Measurements from ENCODE around the gene IFITM5. TPM values are rescaled to one million over a fixed set of nuclear protein-coding genes. Genes with fewer than 3 reads are reported as not detected.
A peak's percentile ranks its signal among the peaks of the same experiment; 100 is the strongest.

IFITM5 gene
- total and polyA plus RNA-seq, 9 of the 15 experiments (the other 6 are each of a cell fraction or from before 2014, with no cell fraction given), result 0.19 TPM; not detected in 8

- peak; percentile 36; the same call in 1 of the 2 replicates for TF ChIP-seq ZBTB40 (IDR thresholded peaks at IDR 0.05)
- no peak for TF ChIP-seq ZBTB40 (CRISPR knock-in tag; IDR thresholded peaks at IDR 0.05)
- no peak for TF ChIP-seq ZBTB1 (CRISPR knock-in tag; IDR thresholded peaks at IDR 0.05; ENCODE audit: borderline replicate concordance, low read depth)
- TF ChIP-seq, protein P1, sequence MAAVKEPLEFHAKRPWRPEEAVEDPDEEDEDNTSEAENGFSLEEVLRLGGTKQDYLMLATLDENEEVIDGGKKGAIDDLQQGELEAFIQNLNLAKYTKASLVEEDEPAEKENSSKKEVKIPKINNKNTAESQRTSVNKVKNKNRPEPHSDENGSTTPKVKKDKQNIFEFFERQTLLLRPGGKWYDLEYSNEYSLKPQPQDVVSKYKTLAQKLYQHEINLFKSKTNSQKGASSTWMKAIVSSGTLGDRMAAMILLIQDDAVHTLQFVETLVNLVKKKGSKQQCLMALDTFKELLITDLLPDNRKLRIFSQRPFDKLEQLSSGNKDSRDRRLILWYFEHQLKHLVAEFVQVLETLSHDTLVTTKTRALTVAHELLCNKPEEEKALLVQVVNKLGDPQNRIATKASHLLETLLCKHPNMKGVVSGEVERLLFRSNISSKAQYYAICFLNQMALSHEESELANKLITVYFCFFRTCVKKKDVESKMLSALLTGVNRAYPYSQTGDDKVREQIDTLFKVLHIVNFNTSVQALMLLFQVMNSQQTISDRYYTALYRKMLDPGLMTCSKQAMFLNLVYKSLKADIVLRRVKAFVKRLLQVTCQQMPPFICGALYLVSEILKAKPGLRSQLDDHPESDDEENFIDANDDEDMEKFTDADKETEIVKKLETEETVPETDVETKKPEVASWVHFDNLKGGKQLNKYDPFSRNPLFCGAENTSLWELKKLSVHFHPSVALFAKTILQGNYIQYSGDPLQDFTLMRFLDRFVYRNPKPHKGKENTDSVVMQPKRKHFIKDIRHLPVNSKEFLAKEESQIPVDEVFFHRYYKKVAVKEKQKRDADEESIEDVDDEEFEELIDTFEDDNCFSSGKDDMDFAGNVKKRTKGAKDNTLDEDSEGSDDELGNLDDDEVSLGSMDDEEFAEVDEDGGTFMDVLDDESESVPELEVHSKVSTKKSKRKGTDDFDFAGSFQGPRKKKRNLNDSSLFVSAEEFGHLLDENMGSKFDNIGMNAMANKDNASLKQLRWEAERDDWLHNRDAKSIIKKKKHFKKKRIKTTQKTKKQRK (IDR thresholded peaks at IDR 0.05; ENCODE audit: borderline replicate concordance, low read depth, low read length), result no peak
- TF ChIP-seq ESRRA (IDR thresholded peaks at IDR 0.05; ENCODE audit: borderline replicate concordance, low read depth), result no peak
- peak; percentile 51; the same call in 1 of the 2 replicates for TF ChIP-seq NFRKB (IDR thresholded peaks at IDR 0.05; ENCODE audit: low read depth)
- TF ChIP-seq, protein P2, sequence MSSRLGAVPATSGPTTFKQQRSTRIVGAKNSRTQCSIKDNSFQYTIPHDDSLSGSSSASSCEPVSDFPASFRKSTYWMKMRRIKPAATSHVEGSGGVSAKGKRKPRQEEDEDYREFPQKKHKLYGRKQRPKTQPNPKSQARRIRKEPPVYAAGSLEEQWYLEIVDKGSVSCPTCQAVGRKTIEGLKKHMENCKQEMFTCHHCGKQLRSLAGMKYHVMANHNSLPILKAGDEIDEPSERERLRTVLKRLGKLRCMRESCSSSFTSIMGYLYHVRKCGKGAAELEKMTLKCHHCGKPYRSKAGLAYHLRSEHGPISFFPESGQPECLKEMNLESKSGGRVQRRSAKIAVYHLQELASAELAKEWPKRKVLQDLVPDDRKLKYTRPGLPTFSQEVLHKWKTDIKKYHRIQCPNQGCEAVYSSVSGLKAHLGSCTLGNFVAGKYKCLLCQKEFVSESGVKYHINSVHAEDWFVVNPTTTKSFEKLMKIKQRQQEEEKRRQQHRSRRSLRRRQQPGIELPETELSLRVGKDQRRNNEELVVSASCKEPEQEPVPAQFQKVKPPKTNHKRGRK (tag; IDR thresholded peaks at IDR 0.05), result no peak
- no peak for TF ChIP-seq DNMT1 (IDR thresholded peaks at IDR 0.05)
- 0 out of 2 replicates have a peak, but pooled peaks have one; percentile 32 for TF ChIP-seq TRIM28 (IDR thresholded peaks at IDR 0.05)
- peak; percentile 53; the same call in 1 of the 2 replicates for TF ChIP-seq NBN (IDR thresholded peaks at IDR 0.05; ENCODE audit: low read depth)
- no peak for TF ChIP-seq ZNF174 (CRISPR knock-in tag; IDR thresholded peaks at IDR 0.05)
- TF ChIP-seq GTF2E2 (tag; IDR thresholded peaks at IDR 0.05), result no peak
- TF ChIP-seq USF2 (CRISPR knock-in tag; IDR thresholded peaks at IDR 0.05), result no peak
These were observed 14.6 kb upstream of the IFITM5 start, which contains the start of gene IFITM1 (continued) for GRCh38 chr11:313787-314553.

Data from K562 (cell line).